ENCODE measurements around the gene OSBPL6. TPM values are rescaled to one million over a fixed set of nuclear protein-coding genes. Genes with fewer than 3 reads are reported as not detected.
"Not testable (repeated sequence)": the region's sequence is repeated elsewhere in the genome, so short reads cannot be mapped to it uniquely, and the experiment has no call there.

Gene OSBPL6
- total RNA-seq, 6 experiments from 2014 or later, result 2.4 to 7.5 (median 3.3) TPM

DNA sequence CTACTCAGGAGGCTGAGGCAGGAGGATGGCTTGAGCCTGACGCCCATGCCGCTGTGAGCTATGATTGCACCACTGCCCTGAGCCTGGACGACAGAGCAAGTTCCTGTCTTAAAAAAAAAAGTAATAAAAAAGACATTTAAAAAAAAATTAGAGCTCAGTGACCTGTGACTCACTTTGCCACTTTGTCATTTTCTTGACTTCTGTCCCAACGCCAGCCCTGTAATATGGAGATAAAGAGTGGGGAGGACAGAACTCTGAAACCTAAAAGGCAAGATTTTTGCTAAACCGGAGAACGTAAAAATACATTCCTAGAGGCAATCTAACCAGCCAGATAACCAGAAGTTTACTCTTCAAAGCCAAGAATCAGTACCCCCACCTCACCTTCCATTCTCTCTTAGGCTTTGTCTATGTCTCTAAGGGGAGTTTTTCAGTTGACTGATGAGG is 207.7 kb downstream of the OSBPL6 start:
- H3K9me3 Mint-ChIP-seq, result no peaks in the 10 kb centered on the region
- TF ChIP-seq CTCF (IDR thresholded peaks at IDR 0.05), result no peak

GRCh38 chr2:178403671-178404306 is 209.5 kb downstream of the OSBPL6 start:
- peak overlapping the region; percentile 19 for H3K4me3 Mint-ChIP-seq
- H3K9me3 Mint-ChIP-seq, result no peaks in the 10 kb centered on the region
- no peak for DNase-seq
- TF ChIP-seq CTCF (IDR thresholded peaks at IDR 0.05), result no peak
- H3K36me3 Mint-ChIP-seq (ENCODE audit: low read depth), result no peaks in the 10 kb centered on the region
- no peaks in the 10 kb centered on the region; the same call in 1 of the 2 replicates for H3K27me3 Mint-ChIP-seq (ENCODE audit: insufficient read depth)
- peak overlapping the region; percentile 14; the same call in 1 of the 2 replicates for H3K27ac Mint-ChIP-seq
- peaks cover 23% of the 10 kb centered on the region for H3K4me1 Mint-ChIP-seq (ENCODE audit: low read depth)

More for the DNA sequence above, 207.7 kb downstream of the OSBPL6 start:
- DNase-seq, result no peak
- no peaks in the 10 kb centered on the region for H3K27me3 Mint-ChIP-seq (ENCODE audit: insufficient read depth)
- H3K4me1 Mint-ChIP-seq (ENCODE audit: low read depth), result peaks cover 28% of the 10 kb centered on the region
- no peak overlapping the region for H3K27ac Mint-ChIP-seq
- H3K36me3 Mint-ChIP-seq (ENCODE audit: low read depth), result no peaks in the 10 kb centered on the region
- H3K4me3 Mint-ChIP-seq, result no peak overlapping the region

DNA sequence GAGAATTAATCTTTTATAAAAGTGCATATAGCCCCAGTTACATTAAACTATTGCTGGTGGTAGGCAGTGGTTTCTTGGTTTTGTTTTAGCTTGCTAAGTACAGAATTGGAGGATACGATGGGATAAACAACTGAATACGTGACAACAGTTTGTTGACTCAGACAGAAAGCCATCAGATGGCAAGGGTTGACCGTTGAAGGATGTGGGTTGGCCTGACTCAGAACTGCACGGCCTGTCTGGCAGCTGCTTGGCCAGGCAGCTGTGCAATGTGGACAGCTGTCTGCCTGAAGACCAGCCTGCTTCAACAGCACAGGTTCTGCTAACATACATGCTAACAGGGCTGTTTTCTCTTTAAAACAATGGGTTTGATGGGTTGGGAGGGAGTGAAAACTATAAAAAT is 210.1 kb downstream of the OSBPL6 start:
- no peak for TF ChIP-seq CTCF (IDR thresholded peaks at IDR 0.05)
- H3K27ac Mint-ChIP-seq, result peak overlapping the region; percentile 14; the same call in 1 of the 2 replicates
- no peaks in the 10 kb centered on the region; the same call in 1 of the 2 replicates for H3K27me3 Mint-ChIP-seq (ENCODE audit: insufficient read depth)
- peak overlapping the region; percentile 19 for H3K4me3 Mint-ChIP-seq
- peak; percentile 81 for DNase-seq
- H3K36me3 Mint-ChIP-seq (ENCODE audit: low read depth), result no peaks in the 10 kb centered on the region
- peaks cover 23% of the 10 kb centered on the region for H3K4me1 Mint-ChIP-seq (ENCODE audit: low read depth)
- no peaks in the 10 kb centered on the region for H3K9me3 Mint-ChIP-seq

DNA sequence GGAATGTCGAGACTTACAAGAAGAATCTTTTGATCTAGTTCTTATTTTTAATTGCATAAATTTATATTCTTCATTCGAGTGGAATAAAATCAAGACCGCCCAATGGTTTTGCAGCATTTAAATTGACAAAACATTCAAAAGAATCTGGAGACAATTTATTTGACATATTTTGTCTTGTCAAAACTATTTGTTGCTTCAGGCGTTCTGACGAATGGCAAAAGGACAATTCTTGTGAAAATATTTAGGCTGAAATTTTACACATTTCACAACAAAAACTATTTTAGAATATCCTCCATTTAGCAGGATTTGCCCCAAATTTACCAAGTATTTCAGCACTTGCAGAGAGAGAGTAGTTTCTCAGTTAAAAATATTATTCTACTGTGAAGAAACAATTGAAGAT is 214.9 kb downstream of the OSBPL6 start:
- Mint-ChIP-seq H3K4me1 (ENCODE audit: low read depth) (peaks cover 19% of the 10 kb centered on the region), H3K4me3 (no peak overlapping the region), H3K27me3 (ENCODE audit: insufficient read depth) (no peaks in the 10 kb centered on the region; the same call in 1 of the 2 replicates), H3K27ac (no peak overlapping the region), H3K36me3 (ENCODE audit: low read depth) (no peaks in the 10 kb centered on the region), H3K9me3 (no peaks in the 10 kb centered on the region)
- no peak for TF ChIP-seq CTCF (IDR thresholded peaks at IDR 0.05)
- no peak for DNase-seq

DNA sequence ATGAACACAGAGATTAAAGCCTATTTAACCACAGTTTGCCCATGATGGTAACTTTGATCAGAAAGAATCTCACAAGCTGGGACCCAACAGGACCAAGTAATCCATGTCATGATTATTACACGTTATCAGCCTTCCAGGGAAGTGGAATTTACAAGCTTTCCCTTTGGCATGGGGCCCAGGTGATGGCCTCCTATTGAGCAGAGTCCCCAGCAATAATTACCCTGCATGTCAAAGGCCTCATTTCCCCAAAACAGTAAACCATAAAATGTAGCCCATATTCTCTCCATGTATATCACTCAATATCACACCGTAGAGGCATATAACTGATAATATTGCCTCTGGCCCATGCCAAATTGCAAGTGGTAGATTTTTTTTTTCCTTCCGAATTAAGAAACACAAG is 217.7 kb downstream of the OSBPL6 start:
- Mint-ChIP-seq H3K4me1 (ENCODE audit: low read depth) (peaks cover 26% of the 10 kb centered on the region), H3K4me3 (no peak overlapping the region), H3K9me3 (no peaks in the 10 kb centered on the region), H3K27me3 (ENCODE audit: insufficient read depth) (no peaks in the 10 kb centered on the region; the same call in 1 of the 2 replicates), H3K36me3 (ENCODE audit: low read depth) (no peaks in the 10 kb centered on the region), H3K27ac (no peak overlapping the region)
- TF ChIP-seq CTCF (IDR thresholded peaks at IDR 0.05), result no peak
- no peak for DNase-seq

DNA sequence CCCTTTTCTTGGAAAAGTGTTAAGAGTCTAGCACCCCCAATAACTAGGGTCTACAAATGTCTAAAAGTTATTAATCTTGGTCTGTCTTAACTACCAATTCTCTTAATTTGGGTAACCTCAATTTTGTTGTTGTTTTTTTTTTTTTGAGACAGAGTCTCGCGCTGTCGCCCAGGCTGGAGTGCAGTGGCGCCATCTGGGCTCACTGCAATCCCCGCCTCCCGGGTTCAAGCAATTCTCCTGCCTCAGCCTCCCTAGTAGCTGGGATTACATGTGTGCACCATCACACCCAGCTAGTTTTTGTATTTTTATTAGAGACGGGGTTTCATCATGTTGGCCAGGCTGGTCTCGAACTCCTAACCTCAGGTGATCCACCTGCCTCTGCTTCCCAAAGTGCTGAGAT is 218.1 kb downstream of the OSBPL6 start:
- H3K4me1 Mint-ChIP-seq (ENCODE audit: low read depth), result peaks cover 26% of the 10 kb centered on the region
- not testable (repeated sequence) for H3K4me3 Mint-ChIP-seq; H3K27me3 Mint-ChIP-seq (ENCODE audit: insufficient read depth); H3K9me3 Mint-ChIP-seq; H3K36me3 Mint-ChIP-seq (ENCODE audit: low read depth); DNase-seq; H3K27ac Mint-ChIP-seq
